ENCODE data around the gene POLR2B.

GRCh38 chr4:57055886-57056285 lies 77.2 kb downstream of the POLR2B start:
- TF ChIP-seq CTCF (IDR thresholded peaks at IDR 0.05) = no peak
- TF ChIP-seq POLR2A (IDR thresholded peaks at IDR 0.05) = no peak
